Suppressor macrophage treated with lipopolysaccharide for 1 hour (primary cell): ENCODE measurements around the gene RASAL1.

Experiments
- DNase-seq, 3 donors: peaks; one replicate each; pipeline ENCODE4 v3.0.0-alpha.2; 2020 to 2022

RASAL1 gene

GRCh38 chr12:113114447-113115178, 20.9 kb downstream of the RASAL1 start:
- no peak for DNase-seq

DNA sequence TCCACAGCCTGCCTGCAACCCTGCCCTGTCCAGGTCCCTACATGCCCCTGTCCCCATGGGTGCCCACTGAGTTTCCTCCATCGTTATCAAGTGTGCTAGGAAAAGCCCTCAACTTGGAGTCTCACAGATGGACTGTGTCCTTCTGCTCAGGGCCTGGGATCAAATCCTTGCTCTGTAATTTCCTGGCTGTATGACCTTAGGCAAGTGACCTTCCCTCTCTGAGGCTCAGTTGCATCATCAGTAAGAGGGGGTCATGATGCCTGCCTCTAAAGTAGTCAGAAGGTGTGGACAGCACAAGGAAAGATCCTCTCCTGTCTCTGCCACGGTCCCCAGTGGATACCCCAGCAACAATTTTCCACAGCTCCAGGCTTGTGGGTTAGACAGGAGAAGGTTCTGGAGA, 22.2 kb downstream of the RASAL1 start:
- no peak for DNase-seq

DNA sequence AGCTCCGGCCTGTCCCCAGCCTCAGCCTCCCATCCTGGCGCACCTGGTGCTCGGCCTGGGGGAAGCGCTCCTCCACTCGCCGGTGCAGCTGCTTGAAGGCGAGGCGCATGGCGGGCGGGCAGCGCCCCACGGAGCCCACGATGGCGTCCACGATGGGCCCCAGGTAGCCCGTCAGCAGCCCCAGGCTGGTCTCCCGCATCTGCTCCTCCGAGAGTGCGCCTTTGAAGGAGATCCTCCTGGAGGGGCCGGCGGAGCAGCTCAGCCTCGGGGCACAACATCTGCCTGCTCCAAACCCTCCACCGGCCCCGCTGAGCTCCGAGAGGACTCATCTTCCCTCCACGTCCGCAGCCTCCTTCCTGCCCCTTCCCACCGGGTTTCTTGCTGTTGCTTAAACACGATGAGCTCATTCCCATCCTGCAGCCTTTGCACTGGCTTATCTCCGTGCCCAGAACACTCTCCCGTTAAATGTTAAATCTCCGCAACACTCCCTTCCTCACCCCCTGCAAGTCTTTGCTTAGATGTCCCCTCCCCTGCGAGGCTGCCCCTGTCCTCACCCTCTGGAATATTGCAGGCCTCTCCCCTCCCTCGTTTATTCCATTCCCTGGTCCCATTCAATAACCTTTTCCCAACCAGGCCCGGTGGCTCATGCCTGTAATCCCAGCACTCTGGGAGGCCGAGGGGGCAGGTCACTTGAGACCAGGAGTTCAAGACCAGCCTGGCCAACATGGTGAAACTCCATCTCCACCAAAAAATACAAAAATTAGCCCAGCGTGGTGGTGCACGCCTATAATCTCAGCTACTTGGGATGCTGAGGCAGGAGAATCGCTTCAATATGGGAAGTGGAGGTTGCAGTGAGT, 23.3 kb downstream of the RASAL1 start:
- no peak for DNase-seq

DNA sequence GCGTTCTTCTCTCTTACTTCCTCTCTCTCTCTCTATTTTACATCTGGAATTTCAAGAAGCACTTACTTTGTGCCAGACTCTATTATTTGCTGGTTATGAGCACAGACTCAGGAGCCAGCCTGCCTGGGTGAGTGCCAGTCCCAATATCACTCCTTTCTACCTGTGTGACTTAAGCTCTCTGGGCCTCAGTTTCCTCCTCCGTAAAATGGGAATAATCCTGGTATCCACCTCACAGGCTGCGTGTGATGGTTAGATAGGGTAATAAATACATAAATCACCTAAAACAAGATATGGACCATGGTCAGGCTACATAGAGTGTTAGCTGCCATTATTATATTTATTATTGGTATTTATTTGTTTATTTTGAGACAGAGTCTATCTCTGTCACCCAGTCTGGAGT, 24.3 kb downstream of the RASAL1 start:
- DNase-seq: no peak

DNA sequence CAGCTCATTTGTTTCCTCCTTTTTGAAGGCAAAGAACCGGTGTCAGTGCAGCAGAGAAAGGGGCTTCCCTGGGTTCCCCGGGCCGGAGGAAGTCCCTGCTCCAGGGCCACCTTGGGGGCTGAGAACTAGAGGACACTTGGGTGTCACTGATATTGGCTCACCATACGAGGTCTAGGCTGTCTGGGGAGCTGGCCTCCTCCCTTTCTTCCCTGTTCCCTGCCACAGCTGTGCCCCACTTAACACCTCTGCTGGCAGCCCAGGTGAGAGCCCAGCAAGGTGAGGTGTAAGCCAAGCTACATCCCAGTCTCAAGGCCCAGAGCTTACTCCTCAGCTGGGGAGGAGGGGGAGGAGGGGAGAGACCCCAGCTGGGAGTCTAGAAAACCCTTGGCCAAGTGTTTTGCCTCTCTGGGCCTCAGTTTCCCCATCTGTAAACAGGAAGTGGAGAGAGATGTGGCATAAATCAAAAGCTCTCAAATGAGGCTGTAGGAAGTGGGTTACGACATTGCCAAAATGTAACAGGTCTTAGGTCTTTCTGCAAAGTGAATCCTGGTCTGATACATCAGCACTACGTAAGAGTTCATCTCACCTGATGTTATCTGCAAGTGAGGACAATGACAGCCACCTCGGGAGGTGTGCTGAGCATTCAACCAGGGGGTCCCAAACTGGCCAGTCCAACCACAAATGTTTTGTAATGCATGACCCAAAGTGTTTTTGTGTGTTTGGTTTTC, 25.5 kb downstream of the RASAL1 start:
- no peak for DNase-seq

DNA sequence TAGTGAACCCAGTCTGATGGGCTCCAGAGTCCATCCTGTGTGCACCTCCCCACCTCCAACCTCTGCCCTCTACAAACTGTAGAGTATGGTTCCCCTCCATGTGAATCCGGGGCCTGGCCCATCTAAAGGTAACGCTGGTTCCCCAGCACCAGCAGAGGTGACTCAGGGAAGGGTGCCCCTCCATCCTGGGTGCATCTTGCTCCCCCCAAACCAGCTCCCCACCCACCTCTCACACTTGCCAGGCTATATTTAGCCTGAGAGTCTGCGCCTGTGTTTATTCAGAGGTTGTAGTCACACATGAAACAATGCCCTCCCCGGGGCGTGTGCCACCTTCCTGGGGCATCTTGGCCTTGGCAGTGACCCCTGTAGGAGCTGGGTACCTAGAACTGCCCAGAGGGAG, 26.2 kb downstream of the RASAL1 start:
- DNase-seq: no peak

DNA sequence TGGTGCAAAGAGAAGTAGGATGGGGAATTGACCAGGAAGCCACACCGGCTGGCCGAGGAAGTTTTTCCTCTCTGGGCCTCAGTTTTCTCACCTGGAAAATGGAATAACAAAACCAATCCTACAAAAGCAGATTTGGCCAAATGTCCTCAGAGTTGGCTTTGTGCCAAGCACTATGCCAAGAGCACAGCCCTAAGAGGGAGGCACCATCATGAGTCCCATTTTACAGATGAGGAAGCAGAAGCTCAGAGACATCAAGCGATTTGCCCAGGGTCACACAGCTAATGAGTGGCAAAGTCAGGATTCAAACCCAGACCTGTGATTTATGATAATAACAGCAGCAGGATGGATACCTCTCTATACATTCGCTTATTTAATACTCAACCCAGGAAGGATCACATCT, 27.3 kb downstream of the RASAL1 start:
- DNase-seq: no peak

DNA sequence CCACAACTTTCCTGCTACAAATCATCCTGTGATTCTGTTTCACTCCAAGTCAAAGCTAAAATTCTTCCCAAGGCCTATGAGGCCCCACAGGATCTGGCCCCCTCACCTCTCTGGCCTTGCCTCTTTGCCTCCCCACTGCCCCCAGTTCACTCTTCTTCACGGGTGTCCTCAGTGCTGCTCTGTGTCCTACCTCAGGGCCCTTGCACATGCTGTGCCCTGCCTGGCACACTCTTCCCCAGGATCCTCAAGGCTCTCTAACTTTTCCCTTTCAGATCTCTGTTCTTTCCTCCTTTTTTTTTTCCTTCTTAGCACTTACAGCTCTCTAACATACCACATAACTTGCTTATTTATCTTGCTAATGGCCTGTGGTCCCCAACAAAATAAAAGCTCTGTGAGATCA, 29.2 kb downstream of the RASAL1 start:
- no peak for DNase-seq

- DNase-seq: no peak
Measured at GRCh38 chr12:113105606-113106271, 29.8 kb downstream of the RASAL1 start.

DNA sequence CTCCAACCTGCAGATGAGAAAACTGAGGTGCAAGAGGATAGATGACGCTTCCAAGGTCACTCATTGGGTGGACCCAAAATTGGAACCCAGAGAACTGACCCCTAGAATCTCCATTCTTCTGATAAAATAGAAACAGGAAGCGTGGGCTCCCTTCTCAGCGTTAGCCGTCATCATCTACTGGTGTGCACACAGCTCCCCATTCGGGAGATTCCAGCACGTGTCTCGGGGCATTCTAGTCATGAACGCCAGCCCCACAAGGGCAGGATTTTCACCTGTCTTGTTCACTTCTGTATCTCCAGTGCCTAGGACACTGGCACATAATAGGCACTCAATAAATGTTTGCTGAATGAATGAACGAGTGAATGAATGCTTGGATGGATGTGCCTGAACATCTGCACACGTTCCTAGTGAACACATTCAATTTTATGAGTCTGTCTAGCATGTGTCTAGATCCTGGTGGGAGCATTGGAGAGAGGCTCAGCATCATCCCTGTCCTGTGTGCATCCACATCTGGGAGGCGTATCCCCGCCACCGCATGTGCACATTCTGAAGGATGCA, 30.5 kb downstream of the RASAL1 start:
- DNase-seq: peak; percentile 15 to 30 (median 23)

GRCh38 chr12:113103756-113104450, 31.7 kb downstream of the RASAL1 start:
- no peak for DNase-seq

- DNase-seq: no peak
Measured at GRCh38 chr12:113102811-113103210, 32.8 kb downstream of the RASAL1 start.

DNA sequence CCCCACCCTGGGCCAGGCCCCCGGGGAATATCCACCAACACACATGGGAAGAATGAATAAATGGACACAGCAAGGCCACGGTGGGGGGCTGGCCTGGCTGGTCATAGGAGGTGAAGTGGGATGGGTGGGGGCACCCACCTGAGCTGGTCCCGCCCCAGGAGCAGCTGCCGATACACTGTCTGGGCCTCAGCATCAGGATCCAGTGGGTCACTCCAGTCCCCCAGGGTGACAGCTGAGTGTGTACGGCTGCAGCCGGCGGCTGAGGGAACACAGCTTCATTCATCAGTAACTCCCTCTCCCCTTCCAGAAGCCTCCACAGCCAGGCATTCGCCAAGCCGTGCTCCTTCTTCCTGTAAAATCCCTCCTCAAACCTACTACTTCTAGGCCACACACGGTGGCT, 33.8 kb downstream of the RASAL1 start:
- no peak for DNase-seq

DNA sequence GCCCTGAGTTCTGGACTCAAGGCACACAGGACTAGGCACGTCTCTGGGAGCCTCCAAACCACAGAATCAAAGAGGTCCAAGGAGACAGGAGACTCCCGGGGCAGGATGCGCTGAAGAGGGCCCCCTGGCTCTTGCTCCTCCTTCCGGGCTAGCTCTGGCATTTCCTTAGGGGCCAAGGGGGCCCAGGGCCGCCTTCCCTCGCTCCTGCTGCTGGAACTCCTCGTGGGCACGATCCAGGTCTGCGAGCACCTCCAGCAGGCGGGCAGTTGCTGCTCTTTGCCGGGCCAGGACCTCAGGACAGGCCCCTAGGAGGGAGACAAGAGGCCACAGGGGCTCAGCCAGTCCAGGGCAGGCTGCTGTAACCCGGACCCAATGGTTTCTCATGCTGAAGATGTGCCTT, 35.8 kb downstream of the RASAL1 start:
- DNase-seq: no peak

DNA sequence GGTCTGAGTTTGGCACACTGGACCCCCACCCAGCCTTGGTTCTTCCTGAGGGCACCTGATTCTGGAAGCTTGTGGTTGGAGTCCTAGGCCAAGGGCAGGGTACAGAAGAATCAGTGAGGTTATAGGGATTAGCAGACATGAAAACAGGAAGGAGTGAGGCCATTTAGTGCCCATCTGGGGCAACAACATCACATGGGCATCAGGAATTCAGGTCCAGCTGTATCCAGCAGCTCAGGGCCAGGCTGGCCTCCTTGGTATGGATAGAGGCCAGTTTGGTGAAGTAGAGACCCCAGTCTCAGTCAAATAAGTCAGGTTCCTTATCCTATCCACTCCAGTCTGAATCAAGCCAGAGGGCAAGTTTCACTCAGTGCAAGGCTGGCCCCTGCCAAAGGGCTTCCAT, 36.2 kb downstream of the RASAL1 start:
- no peak for DNase-seq

GRCh38 chr12:113098441-113099028, 37.0 kb downstream of the RASAL1 start:
- peak; percentile 59 to 74 (median 64) for DNase-seq

DNA sequence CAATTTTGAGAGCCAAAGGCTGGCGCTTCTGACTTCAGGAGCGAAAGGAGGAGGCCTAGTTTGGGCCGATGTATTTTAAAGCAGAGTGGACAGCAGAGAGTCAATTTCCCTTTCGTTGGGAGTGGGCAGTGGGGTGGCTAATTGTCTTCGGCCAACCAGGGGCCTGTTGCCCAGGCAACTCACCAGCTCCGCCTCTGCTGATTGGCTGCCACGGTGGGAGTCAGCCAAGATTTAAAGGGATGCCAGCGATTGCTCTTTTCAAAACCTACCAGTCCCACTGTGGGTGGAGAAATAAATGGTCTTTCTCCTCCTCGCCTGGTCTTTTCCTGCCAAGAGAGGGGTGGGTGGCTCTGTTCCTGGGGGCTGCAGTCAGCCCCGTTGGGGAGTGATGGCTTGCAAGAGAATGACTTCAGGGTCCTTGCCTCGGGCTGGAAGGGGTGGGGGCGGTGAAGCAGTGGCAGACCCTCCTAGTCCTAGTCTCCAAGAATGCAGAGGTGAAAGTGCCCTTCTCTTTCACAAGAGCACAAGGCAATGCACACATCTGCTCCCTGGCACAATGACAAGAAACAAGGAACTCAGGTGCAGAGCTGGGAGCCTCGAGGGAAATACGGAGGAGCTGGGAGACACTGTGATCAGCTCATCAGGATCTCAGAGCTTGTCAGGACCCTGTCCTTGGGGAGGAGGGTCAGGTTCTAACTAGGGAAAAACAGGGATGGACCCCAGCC, 37.7 kb downstream of the RASAL1 start:
- DNase-seq: no peak

- no peak for DNase-seq
Measured at GRCh38 chr12:113096675-113097461, 38.7 kb downstream of the RASAL1 start.

- no peak for DNase-seq
Measured at GRCh38 chr12:113095405-113095804, 40.2 kb downstream of the RASAL1 start.

GRCh38 chr12:113094738-113095137, 40.8 kb downstream of the RASAL1 start:
- DNase-seq: no peak
